AG10803 (cell line): ENCODE data around the gene PHACTR1.
A peak's percentile ranks its signal among the peaks of the same experiment; 100 is the strongest.
"Not testable (repeated sequence)": the region's sequence is repeated elsewhere in the genome, so short reads cannot be mapped to it uniquely, and the experiment has no call there.

ENCODE experiments used
- DNase-seq: peaks from one replicate; pipeline ENCODE4 v3.0.0; 2010; ENCODE audit warnings: low read depth
- H3K4me3 ChIP-seq: 2 replicates; pipeline ENCODE4 v1.5.1; 2011; ENCODE audit warnings: mild to moderate bottlenecking, low read length, control low read depth
- TF ChIP-seq, protein P1 (sequence below): conservative IDR thresholded peaks from 2 replicates; pipeline ENCODE4 v1.5.1; 2011; ENCODE audit warnings: mild to moderate bottlenecking, low read length, control low read depth, inconsistent platforms

Gene PHACTR1

DNA sequence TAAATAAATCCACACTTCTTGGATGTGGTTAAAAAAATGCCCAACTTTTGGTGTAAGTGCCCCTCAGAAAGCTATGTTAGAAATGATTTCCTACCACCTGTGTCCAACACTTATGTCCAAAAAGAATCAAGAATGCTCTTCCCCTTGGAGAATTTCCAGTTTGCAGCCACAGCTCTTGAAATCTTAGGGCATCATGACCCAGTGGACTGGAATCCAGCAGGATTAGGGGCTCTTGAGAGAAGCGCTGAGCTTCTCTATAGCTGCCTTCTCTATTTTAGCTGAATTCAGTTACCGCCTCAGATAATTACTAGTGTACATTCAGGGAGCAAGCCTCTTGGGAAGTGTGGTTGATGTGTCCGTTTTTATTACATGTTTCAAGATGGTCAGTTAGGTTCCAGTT, 2.5 kb downstream of the PHACTR1 start:
- TF ChIP-seq, protein P1, sequence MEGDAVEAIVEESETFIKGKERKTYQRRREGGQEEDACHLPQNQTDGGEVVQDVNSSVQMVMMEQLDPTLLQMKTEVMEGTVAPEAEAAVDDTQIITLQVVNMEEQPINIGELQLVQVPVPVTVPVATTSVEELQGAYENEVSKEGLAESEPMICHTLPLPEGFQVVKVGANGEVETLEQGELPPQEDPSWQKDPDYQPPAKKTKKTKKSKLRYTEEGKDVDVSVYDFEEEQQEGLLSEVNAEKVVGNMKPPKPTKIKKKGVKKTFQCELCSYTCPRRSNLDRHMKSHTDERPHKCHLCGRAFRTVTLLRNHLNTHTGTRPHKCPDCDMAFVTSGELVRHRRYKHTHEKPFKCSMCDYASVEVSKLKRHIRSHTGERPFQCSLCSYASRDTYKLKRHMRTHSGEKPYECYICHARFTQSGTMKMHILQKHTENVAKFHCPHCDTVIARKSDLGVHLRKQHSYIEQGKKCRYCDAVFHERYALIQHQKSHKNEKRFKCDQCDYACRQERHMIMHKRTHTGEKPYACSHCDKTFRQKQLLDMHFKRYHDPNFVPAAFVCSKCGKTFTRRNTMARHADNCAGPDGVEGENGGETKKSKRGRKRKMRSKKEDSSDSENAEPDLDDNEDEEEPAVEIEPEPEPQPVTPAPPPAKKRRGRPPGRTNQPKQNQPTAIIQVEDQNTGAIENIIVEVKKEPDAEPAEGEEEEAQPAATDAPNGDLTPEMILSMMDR = no peak
- peak; percentile 43 for DNase-seq
- no peak overlapping the region for H3K4me3 ChIP-seq

DNA sequence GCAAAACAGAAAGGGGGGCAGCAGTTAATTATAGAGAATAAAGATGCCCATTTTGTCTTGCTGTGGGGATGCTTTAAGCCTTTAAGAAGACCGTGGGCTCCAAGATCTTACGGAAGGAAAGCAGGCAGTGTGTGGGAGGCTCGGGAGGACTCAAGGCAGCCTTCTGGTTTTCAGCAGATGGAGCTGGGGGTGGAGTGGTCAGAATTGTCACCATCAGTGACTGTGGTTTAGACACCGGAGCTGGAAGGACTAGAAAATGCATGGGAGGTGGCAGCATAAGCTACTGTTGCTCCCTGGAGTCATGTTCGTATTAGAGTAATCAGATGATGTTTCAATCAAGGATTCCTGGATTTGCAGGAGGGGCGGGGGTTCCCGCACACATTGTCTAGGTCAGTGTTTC, 3.7 kb downstream of the PHACTR1 start:
- TF ChIP-seq, protein P1 = no peak
- no peak overlapping the region for H3K4me3 ChIP-seq
- DNase-seq = no peak

DNA sequence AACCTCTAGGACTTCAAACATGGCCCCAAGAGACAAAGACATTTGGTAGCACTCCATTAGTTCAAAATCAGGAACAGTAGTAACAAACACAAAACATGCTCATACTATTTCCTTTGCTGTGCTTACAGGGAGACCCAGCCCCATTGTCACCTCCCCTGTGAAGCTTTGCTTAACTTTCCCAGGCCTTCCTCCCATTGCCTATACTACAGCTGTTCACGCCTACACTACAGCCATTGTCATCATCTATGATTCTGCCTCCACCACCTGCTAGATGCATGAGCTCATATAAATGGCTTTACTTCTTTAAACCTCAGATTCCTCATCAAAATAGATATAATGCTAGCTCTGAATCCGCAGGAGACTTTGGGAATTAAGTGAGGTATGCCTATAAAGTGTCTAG, 8.7 kb downstream of the PHACTR1 start:
- DNase-seq = no peak
- TF ChIP-seq, protein P1 = no peak
- H3K4me3 ChIP-seq = no peak overlapping the region

DNA sequence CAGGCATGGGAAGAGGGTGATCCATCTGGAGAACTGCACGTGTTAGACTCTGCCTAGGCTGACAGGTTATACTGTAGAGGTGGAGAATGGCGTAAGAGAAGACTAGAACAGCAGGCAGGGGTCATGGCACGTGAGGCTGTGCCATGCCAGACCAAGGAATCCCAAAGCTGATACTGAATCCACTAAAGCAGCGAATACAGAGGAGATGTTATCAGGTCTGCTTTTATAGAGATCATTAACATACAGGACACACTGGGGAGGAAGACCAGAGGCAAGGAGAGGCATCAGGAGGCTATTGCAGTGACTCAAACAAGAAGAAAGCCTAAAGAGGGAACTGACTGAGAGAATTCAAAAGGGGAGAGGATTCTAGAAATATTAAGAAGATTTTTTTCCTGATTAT, 12.9 kb downstream of the PHACTR1 start:
- no peak for DNase-seq
- no peak overlapping the region for H3K4me3 ChIP-seq
- TF ChIP-seq, protein P1 = no peak

DNA sequence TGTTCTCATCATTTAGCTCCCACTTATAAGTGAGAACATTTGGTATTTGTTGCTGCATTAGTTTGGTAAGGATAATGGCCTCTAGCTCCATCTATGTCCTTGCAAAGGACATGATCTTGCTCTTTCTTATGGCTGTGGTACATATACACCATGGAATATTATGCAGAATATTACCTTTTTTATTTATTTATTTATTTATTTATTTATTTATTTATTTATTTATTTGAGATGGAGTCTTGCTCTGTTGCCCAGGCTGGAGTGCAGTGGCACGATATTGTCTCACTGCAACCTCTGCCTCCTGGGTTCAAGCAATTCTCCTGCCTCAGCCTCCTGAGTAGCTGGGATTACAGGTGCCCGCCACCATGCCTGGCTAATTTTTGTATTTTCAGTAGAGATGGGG, 14.2 kb downstream of the PHACTR1 start:
- not testable (repeated sequence) for H3K4me3 ChIP-seq, DNase-seq

DNA sequence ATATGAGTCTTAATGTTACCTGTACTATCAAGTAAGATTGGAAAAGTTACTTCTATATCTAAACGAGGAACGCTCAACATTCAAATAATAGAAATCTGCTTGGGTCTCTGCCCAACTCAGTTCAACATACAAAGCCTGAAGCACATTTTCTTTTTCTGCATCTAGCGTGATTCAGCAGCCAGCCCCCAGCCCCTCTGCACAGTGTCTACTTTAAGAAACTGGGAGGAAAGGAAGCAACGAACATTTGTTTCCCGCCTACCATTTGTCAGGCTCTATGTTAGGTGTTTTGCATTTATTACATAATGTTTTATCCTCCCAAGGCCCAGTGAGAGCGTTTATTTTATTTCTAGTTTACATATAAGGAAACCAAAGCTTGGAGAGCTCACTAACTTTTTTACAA, 17.3 kb downstream of the PHACTR1 start:
- TF ChIP-seq, protein P1 = no peak
- H3K4me3 ChIP-seq = no peak overlapping the region
- DNase-seq = no peak

DNA sequence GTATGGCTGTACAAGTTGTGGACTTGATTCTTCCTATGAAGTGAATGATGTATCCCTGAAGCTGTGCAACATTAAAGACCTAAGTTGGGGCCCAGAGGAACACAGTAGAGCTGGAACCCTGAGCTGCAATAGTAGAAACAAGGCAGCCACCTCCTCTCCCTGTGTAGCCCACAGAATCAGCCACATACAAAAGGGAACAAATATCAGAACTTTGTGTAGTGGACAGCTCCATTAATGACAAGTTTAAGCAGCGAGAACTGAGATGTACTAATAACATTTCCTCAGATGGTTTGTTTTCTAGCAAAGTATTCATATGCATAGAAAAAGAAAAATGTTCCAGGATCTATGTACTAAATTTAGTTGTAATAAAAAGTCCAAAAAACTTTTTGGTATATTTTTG, 19.2 kb downstream of the PHACTR1 start:
- TF ChIP-seq, protein P1 = no peak
- no peak overlapping the region for H3K4me3 ChIP-seq
- no peak for DNase-seq

DNA sequence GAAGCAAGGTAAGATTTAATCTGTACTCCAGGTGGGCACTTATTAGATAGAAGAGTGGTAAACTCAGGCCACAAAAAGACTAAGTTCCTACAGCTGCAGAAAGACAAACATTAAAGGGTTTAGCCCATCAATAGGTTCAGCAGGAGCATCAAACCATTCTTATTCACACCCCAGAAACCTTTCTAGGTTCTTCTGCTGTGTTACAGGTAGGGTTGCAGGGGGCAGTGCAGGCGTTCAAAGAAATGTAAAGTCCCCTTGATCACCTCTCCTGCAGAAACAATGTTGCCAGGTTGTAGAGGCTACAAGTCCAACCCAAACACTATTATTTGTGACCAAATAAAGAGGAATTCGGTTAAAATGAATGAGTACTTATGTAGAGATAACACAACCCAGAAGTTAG, 31.8 kb downstream of the PHACTR1 start:
- TF ChIP-seq, protein P1 = no peak
- DNase-seq = no peak
- no peak overlapping the region for H3K4me3 ChIP-seq
